Fibroblast of skin of left biceps (primary cell): ENCODE data around the gene PPOX.
A peak's percentile ranks its signal among the peaks of the same experiment; 100 is the strongest.

Experiments used
- DNase-seq, 2 experiments: peaks; one replicate each; pipeline ENCODE4 v3.0.0-alpha.2; 2013; ENCODE audit warnings: low read depth in 2 of 2

Gene PPOX

GRCh38 chr1:161198194-161198896 lies 32.1 kb downstream of the PPOX start:
- DNase-seq, result no peak

- peak; percentile 91 to 93 for DNase-seq
These were observed 32.7 kb downstream of the PPOX start, which contains the start of gene ADAMTS4 for GRCh38 chr1:161198897-161199431. Gene ADAMTS4, minus strand, starts transcription at chr1:161199054. Its CDS starts 427 bp downstream, at chr1:161198627.

GRCh38 chr1:161199506-161200139 lies 33.4 kb downstream of the PPOX start:
- no peak for DNase-seq

GRCh38 chr1:161200421-161200991 lies 34.3 kb downstream of the PPOX start:
- no peak for DNase-seq

DNA sequence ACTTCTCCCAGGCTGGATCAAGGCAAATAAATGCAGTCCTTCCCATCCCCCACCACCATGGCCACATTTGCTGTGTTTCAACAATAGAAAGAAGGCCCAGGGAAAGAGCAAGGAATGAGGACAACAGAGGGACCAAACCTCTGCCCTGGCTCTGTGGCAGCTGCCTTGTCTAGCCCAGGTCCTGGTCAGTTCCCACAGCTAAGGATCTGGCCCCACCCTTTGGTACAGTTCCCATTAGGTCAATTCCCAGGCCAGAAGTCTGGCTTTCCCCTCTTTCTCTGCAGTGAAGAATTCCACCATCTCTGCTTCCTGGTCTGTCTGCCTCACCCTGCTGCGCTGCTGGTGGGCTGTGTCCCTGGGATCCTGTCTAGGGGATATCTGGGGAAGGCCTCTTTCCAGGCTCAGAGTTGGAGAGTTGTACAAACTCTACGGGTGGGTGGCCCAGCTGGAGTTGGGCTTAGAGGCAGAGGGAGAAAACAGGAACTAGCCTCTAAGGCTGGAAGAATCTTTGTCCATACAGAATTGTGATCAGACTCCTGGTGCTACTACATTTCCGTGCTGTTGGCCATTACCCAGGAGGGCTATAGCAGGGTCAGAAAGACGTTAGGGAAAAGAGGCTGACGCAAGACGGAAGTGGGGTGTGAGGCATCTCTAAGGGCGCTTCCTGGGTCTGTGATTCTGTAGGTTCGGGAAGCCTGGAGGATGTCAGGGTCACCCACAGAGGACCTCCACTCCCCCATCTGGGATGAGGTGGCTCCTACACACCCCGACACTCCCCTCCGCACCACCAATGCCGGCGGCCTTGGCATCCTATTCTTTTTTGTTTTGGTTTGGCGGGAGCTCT lies 35.0 kb downstream of the PPOX start:
- DNase-seq, result no peak

DNA sequence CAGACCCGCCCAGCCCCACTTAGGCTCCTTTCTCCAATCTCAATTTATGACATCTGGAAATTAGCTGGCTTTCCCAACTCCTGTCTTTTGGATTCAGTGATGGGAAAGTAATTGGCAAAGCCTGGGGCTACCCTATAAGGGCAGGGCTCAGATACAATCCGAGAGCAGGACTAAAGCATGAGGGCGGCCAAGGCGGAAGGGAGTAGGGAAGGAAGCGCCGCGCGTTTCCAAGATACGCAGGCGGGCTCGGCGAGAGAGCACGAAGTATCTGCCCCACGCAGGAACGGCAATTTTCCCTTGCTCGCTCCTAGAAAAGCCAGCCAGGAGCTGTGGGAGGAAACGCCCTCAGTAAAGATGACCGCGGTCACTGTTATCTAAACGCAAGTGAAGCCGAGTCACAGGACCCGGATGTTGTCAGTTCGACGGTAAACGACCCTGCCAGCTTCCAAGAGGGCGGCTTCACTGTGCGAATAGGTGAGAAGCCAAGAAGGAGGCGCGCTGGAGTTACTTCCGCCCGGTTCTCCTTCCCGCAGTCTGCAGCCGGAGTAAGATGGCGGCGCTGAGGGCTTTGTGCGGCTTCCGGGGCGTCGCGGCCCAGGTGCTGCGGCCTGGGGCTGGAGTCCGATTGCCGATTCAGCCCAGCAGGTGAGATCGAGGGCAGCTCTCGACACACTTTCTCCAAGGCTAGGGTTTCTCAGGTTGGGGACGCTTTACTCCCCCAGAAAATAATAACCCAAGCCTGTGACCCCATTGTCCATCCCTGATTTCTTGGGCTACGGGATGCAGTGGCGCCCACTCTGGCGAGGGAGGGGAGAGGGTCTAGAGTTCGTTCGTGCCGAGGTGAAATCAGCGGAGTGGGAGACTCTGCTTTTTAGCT lies 35.8 kb downstream of the PPOX start, which contains the start of gene NDUFS2:
Gene NDUFS2 (plus strand): TSS at position 532 of the 877 bp plus-strand sequence. CDS start 19 bp downstream, at position 551.
- DNase-seq, result peak; percentile 97

- no peak for DNase-seq
These were observed 40.4 kb downstream of the PPOX start for GRCh38 chr1:161206411-161207140.

- no peak for DNase-seq
These were observed 40.9 kb downstream of the PPOX start for GRCh38 chr1:161207173-161207572.

DNA sequence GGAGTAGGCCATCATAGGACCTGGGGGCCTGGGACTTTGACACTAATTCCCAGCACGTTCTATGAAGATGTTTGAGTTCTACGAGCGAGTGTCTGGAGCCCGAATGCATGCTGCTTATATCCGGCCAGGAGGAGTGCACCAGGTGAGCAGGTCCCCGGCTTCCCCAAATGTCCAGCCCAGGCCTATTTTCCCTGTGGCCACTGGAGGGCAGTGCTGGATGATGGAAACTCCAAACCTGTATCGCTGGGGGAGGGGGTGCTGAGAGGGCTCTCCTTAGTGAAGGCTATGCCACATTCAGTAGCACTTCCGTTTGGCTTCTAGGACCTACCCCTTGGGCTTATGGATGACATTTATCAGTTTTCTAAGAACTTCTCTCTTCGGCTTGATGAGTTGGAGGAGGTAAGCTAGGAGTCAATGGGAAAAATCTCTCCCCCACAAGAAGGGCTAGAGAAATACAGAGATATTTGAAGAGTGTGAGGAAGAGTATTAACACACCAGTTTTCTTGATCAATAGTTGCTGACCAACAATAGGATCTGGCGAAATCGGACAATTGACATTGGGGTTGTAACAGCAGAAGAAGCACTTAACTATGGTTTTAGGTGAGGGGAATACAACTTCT lies 43.7 kb downstream of the PPOX start:
- DNase-seq, result no peak

DNA sequence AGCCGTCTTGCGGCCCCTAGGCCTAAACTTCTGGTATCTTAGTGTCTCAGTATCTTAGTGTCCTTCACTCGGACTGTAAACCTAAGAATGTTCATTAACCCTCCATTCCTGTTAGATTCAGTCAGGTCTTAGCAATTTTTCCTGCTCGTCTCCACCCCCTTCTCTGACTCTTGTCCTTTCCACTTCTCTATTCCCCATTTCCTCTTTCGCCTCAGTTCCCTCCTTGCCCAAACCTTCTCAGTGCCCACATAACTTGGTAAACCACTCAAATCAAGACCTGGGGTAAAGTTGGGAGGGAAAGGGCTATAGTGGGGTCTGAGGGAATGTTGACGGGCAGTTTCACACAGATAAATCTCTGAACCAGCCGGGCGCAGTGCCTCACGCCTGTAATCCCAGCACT lies 48.1 kb downstream of the PPOX start:
- DNase-seq, result no peak

GRCh38 chr1:161215076-161215475 lies 48.9 kb downstream of the PPOX start, which contains the start of gene FCER1G:
Gene FCER1G, plus strand, starts transcription at chr1:161215295. Its CDS starts 27 bp downstream, at chr1:161215322.
- no peak for DNase-seq

GRCh38 chr1:161216945-161217712 lies 50.9 kb downstream of the PPOX start:
- no peak for DNase-seq

DNA sequence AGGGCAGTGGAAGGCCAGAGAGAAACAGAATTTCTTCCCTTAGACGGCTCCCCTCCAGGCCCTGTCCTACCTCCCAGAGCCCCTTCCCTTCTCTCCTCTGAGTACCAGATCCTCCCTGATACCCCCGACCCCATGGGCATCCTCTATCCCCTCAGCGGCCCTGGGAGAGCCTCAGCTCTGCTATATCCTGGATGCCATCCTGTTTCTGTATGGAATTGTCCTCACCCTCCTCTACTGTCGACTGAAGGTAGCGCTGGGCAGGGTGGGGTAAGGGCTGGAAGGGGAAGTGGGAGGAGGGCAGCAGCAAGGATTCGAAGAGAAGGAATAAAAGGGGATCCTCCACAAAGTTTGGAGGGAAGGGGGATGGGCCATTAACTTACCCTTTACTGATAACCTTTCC lies 51.6 kb downstream of the PPOX start:
- no peak for DNase-seq

- DNase-seq, result no peak
These were observed 52.3 kb downstream of the PPOX start for GRCh38 chr1:161218301-161219077.

- no peak for DNase-seq
These were observed 53.1 kb downstream of the PPOX start for GRCh38 chr1:161219078-161219892.

- no peak for DNase-seq
These were observed 53.8 kb downstream of the PPOX start for GRCh38 chr1:161220002-161220401.
